Mesenchymal stem cell (in vitro differentiated cells and primary cell): ENCODE measurements around the gene CPM.

Source experiments
- DNase-seq: peaks from one replicate; pipeline ENCODE4 v3.0.0-alpha.2; 2013
- H2AFZ ChIP-seq: one replicate; pipeline ENCODE4 v1.6.1; 2013; ENCODE audit warnings: low read depth, mild to moderate bottlenecking, control low read depth, inconsistent platforms, low read length, moderate library complexity
- H2AK5ac ChIP-seq: 2 replicates; pipeline ENCODE4 v1.6.1; 2013; ENCODE audit warnings: low read length, moderate library complexity, mild to moderate bottlenecking, inconsistent platforms; ENCODE audit not compliant: severe bottlenecking
- H2BK120ac ChIP-seq: one replicate; pipeline ENCODE4 v1.6.1; 2013; ENCODE audit warnings: low read depth, mild to moderate bottlenecking, inconsistent platforms, low read length, moderate library complexity
- H2BK12ac ChIP-seq, 2 experiments: one replicate each; pipeline ENCODE4 v1.6.1; 2013; ENCODE audit warnings: inconsistent platforms in 2 of 2, low read length in 2 of 2, mild to moderate bottlenecking in 2 of 2, moderate library complexity in 2 of 2, control low read depth in 1 of 2
- H2BK15ac ChIP-seq: one replicate; pipeline ENCODE4 v1.6.1; 2013; ENCODE audit warnings: mild to moderate bottlenecking, low read depth, inconsistent platforms; ENCODE audit not compliant: poor library complexity, severe bottlenecking
- H2BK5ac ChIP-seq: 2 replicates; pipeline ENCODE4 v1.6.1; 2013; ENCODE audit warnings: low read depth, mild to moderate bottlenecking, low read length, control low read depth, inconsistent platforms; ENCODE audit not compliant: poor library complexity, severe bottlenecking
- H3K14ac ChIP-seq, 2 experiments: one replicate each; pipeline ENCODE4 v1.6.1; 2013; ENCODE audit warnings: inconsistent platforms in 2 of 2, low read length in 2 of 2, control low read depth in 1 of 2, mild to moderate bottlenecking in 1 of 2, moderate library complexity in 1 of 2
- H3K18ac ChIP-seq, 2 experiments: one replicate each; pipeline ENCODE4 v1.6.1; 2013; ENCODE audit warnings: inconsistent platforms in 2 of 2, low read length in 2 of 2, control low read depth in 1 of 2, low read depth in 1 of 2, mild to moderate bottlenecking in 1 of 2
- H3K23ac ChIP-seq, 2 experiments: one replicate each; pipeline ENCODE4 v1.6.1; 2013; ENCODE audit warnings: inconsistent platforms in 2 of 2, low read length in 2 of 2, mild to moderate bottlenecking in 2 of 2, moderate library complexity in 2 of 2, control low read depth in 1 of 2
- H3K27ac ChIP-seq: 2 replicates; pipeline ENCODE4 v1.5.1; 2013; ENCODE audit warnings: mild to moderate bottlenecking, moderate library complexity, low read length, control low read depth, inconsistent platforms; ENCODE audit not compliant: poor library complexity, severe bottlenecking
- H3K27me3 ChIP-seq, 2 experiments: 2 replicates each; pipeline versions ENCODE4 v1.6.1 to v1.7.0; 2013; ENCODE audit warnings: low read length in 2 of 2, mild to moderate bottlenecking in 2 of 2, moderate library complexity in 2 of 2, control low read depth in 1 of 2, inconsistent platforms in 1 of 2; ENCODE audit not compliant: control insufficient read depth in 1 of 2, insufficient read depth in 1 of 2
- H3K36me3 ChIP-seq, 2 experiments: 2 replicates each; pipeline versions ENCODE4 v1.6.1 to v1.7.0; 2013; ENCODE audit warnings: low read length in 2 of 2, control low read depth in 1 of 2, inconsistent platforms in 1 of 2, low read depth in 1 of 2, mild to moderate bottlenecking in 1 of 2; ENCODE audit not compliant: insufficient read depth in 2 of 2, control insufficient read depth in 1 of 2
- H3K4ac ChIP-seq, 2 experiments: one replicate each; pipeline ENCODE4 v1.6.1; 2013; ENCODE audit warnings: inconsistent platforms in 2 of 2, low read length in 2 of 2, mild to moderate bottlenecking in 2 of 2, moderate library complexity in 2 of 2, control low read depth in 1 of 2, low read depth in 1 of 2
- H3K4me1 ChIP-seq: 2 replicates; pipeline ENCODE4 v1.6.1; 2013; ENCODE audit warnings: low read depth, low read length, control low read depth; ENCODE audit not compliant: control insufficient read depth, insufficient read depth
- H3K4me2 ChIP-seq: 2 replicates; pipeline ENCODE4 v1.6.1; 2013; ENCODE audit warnings: low read length, mild to moderate bottlenecking, inconsistent platforms; ENCODE audit not compliant: poor library complexity, severe bottlenecking
- H3K4me3 ChIP-seq, 2 experiments: 2 replicates each; pipeline versions ENCODE4 v1.5.1 to v1.7.0; 2013; ENCODE audit warnings: low read length in 2 of 2, mild to moderate bottlenecking in 2 of 2, control low read depth in 1 of 2, low read depth in 1 of 2; ENCODE audit not compliant: insufficient read depth in 1 of 2
- H3K79me1 ChIP-seq: replicated peaks from 2 replicates; pipeline ENCODE4 v1.6.1; 2013; ENCODE audit warnings: mild to moderate bottlenecking, control low read depth, low read length, inconsistent platforms; ENCODE audit not compliant: poor library complexity, severe bottlenecking
- H3K9ac ChIP-seq: 2 replicates; pipeline ENCODE4 v1.7.0; 2013; ENCODE audit warnings: mild to moderate bottlenecking, low read length, moderate library complexity
- H3K9me3 ChIP-seq: 2 replicates; pipeline ENCODE4 v1.7.0; 2013; ENCODE audit warnings: mild to moderate bottlenecking, low read length; ENCODE audit not compliant: control insufficient read depth
- H4K8ac ChIP-seq: one replicate; pipeline ENCODE4 v1.6.1; 2013; ENCODE audit warnings: inconsistent platforms, mild to moderate bottlenecking, low read length, moderate library complexity
- H4K91ac ChIP-seq: one replicate; pipeline ENCODE4 v1.6.1; 2013; ENCODE audit warnings: mild to moderate bottlenecking, low read length, inconsistent platforms
- WGBS: methylation state at CpG from one replicate; pipeline ENCODE4 v1.1.7; 2013; ENCODE audit warnings: mixed read lengths; 5-methylcytosine and 5-hydroxymethylcytosine counted together

CPM gene

GRCh38 chr12:68896881-68897540 is 36.0 kb downstream of the CPM start:
- no peaks in the 10 kb centered on the region for H3K9me3 ChIP-seq

DNA sequence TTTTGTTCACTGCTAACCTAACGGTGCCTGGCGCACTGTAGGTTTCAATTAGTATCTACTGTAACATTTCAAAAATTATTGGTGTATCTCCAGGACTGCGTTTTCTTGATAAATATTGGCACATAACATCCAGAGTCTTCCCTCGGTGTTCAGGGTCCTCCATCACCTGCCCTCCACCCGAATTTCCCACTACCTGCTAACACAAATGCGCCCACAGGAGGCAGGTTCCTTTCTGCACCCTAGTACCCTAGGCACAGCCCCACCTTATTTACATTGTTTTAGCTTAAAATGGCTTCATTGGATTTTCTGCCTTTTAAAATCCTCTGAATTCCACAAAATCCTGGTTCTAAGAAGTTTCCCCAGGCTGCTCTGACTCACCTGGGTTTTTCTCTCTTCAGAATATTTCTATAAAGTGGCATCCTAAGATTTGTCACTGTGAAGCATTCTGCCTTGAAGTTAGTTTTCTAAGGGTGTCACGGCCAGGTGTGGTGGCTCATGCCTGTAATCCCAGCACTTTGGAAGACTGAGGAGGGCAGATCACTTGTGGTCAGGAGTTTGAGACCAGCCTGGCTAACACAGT is 38.6 kb downstream of the CPM start:
- Histone ChIP-seq H3K27ac (no peak overlapping the region), H3K23ac (no peak overlapping the region), H3K79me1 (no peaks in the 10 kb centered on the region), H3K9me3 (no peaks in the 10 kb centered on the region), H3K4me1 (peaks cover 5% of the 10 kb centered on the region), H3K4me2 (no peak overlapping the region), H3K27me3 (no peaks in the 10 kb centered on the region), H3K14ac (no peak overlapping the region), H3K18ac (no peak overlapping the region), H4K91ac (no peak overlapping the region), H2BK120ac (no peak overlapping the region), H3K9ac (no peak overlapping the region), H2BK5ac (no peak overlapping the region), H4K8ac (no peak overlapping the region), H3K4ac (no peak overlapping the region), H2AK5ac (no peak overlapping the region), H2BK15ac (no peak overlapping the region), H2BK12ac (no peak overlapping the region), H3K4me3 (no peak overlapping the region), H2AFZ (no peak overlapping the region), H3K36me3 (no peaks in the 10 kb centered on the region)
- 95% methylated on average over 7 of the region's 7 CpGs for WGBS
- DNase-seq: no peak

More at GRCh38 chr12:68896881-68897540, 36.0 kb downstream of the CPM start:
- Histone ChIP-seq H4K91ac (no peak overlapping the region), H2BK12ac (no peak overlapping the region), H3K27ac (no peak overlapping the region), H3K79me1 (no peaks in the 10 kb centered on the region), H2BK15ac (no peak overlapping the region), H2AFZ (no peak overlapping the region), H2BK120ac (no peak overlapping the region), H3K36me3 (no peaks in the 10 kb centered on the region), H3K23ac (no peak overlapping the region), H3K4me2 (no peak overlapping the region), H3K18ac (no peak overlapping the region), H3K4me3 (no peak overlapping the region), H3K4ac (no peak overlapping the region), H4K8ac (no peak overlapping the region), H2AK5ac (no peak overlapping the region), H3K4me1 (peaks cover 5% of the 10 kb centered on the region), H3K14ac (no peak overlapping the region), H3K27me3 (no peaks in the 10 kb centered on the region), H2BK5ac (no peak overlapping the region), H3K9ac (no peak overlapping the region)
- DNase-seq: no peak
- 41% methylated on average over 4 of the region's 4 CpGs for WGBS

GRCh38 chr12:68893741-68894140 is 39.2 kb downstream of the CPM start:
- Histone ChIP-seq H4K91ac (no peak overlapping the region), H2AK5ac (no peak overlapping the region), H3K9ac (no peak overlapping the region), H3K27me3 (no peaks in the 10 kb centered on the region), H3K18ac (no peak overlapping the region), H3K79me1 (no peaks in the 10 kb centered on the region), H2BK15ac (no peak overlapping the region), H3K4me2 (no peak overlapping the region), H3K36me3 (no peaks in the 10 kb centered on the region), H2BK120ac (no peak overlapping the region), H3K23ac (no peak overlapping the region), H3K4ac (no peak overlapping the region), H3K27ac (no peak overlapping the region), H3K14ac (no peak overlapping the region), H3K4me1 (peaks cover 5% of the 10 kb centered on the region), H2BK5ac (no peak overlapping the region), H4K8ac (no peak overlapping the region), H3K9me3 (no peaks in the 10 kb centered on the region), H2BK12ac (no peak overlapping the region), H3K4me3 (no peak overlapping the region), H2AFZ (no peak overlapping the region)
- no peak for DNase-seq
- WGBS: 73% methylated on average over 2 of the region's 3 CpGs

- Histone ChIP-seq H3K4me1 (peaks cover 5% of the 10 kb centered on the region), H3K9ac (no peak overlapping the region), H2AK5ac (no peak overlapping the region), H4K8ac (no peak overlapping the region), H3K79me1 (no peaks in the 10 kb centered on the region), H3K4me3 (no peak overlapping the region), H3K36me3 (no peaks in the 10 kb centered on the region), H4K91ac (no peak overlapping the region), H2BK5ac (no peak overlapping the region), H3K27me3 (no peaks in the 10 kb centered on the region), H2BK120ac (no peak overlapping the region), H3K4ac (no peak overlapping the region), H3K9me3 (no peaks in the 10 kb centered on the region), H3K14ac (no peak overlapping the region), H3K27ac (no peak overlapping the region), H2BK12ac (no peak overlapping the region), H2AFZ (no peak overlapping the region), H3K18ac (no peak overlapping the region), H3K4me2 (no peak overlapping the region), H2BK15ac (no peak overlapping the region), H3K23ac (no peak overlapping the region)
- no peak for DNase-seq
- WGBS: 88% methylated on average over 2 of the region's 2 CpGs
Measured at GRCh38 chr12:68893201-68893600, 39.8 kb downstream of the CPM start.
